Uterus (tissue), 4 donors: Measurements from ENCODE around the gene PMEPA1. TPM values are rescaled to one million over a fixed set of nuclear protein-coding genes. Genes with fewer than 3 reads are reported as not detected.

Source experiments
- DNase-seq, 2 donors: peaks; one replicate each; pipeline ENCODE4 v3.0.0-alpha.2; 2019 to 2020
- H3K27ac ChIP-seq, 2 donors: fragments of 200-600 bp; sonication (generic); 1 replicate in 1 of 2; 2 replicates in 1 of 2; pipeline ENCODE4 v1.5.1; 2016 to 2018
- H3K27me3 ChIP-seq, 2 donors: fragments of 200-600 bp; sonication (generic); one replicate each; pipeline ENCODE4 v1.5.1; 2018 to 2019; ENCODE audit warnings: control low read depth in 1 of 2
- H3K36me3 ChIP-seq, 2 donors: fragments of 200-600 bp; sonication (generic); one replicate each; pipeline ENCODE4 v1.5.1; 2019; ENCODE audit warnings: control low read depth in 1 of 2
- H3K4me1 ChIP-seq, 2 donors: fragments of 200-600 bp; sonication (generic); one replicate each; pipeline ENCODE4 v1.5.1; 2018 to 2019; ENCODE audit warnings: control low read depth in 1 of 2
- H3K4me3 ChIP-seq, 2 donors: fragments of 200-600 bp; sonication (generic); 1 replicate in 1 of 2; 2 replicates in 1 of 2; pipeline ENCODE4 v1.5.1; 2018 to 2019; ENCODE audit warnings: mild to moderate bottlenecking in 1 of 2
- H3K9me3 ChIP-seq, 2 donors: fragments of 200-600 bp; sonication (generic); one replicate each; pipeline ENCODE4 v1.5.1; 2019; ENCODE audit warnings: control low read depth in 1 of 2
- POLR2A ChIP-seq, 2 donors: fragments of 450-650 bp; IDR thresholded peaks; one replicate each; pipeline ENCODE4 v1.6.1; 2016; ENCODE audit warnings: antibody characterized with exemption in 2 of 2, mild to moderate bottlenecking in 1 of 2, moderate library complexity in 1 of 2
- intact Hi-C: fragments of 100-400 bp; cut with DNase I; formaldehyde crosslinking; loops from one replicate; pipeline ENCODE4 v1.15.1; 2023; ENCODE audit warnings: low total_unique reads
- total RNA-seq, 4 donors: library from RNA; depleted of rRNA in 3 of 4; stranded (reverse); fragments of >200 nt in 3 of 4; gene quantifications; one replicate each; pipeline versions ENCODE4 v1.1.0 to v1.2.4, GENCODE V29; 2014 to 2023
- TF ChIP-seq, protein P1 (sequence below), 4 experiments: fragments of 200-600 bp in 2 of 4; fragments of 450-650 bp in 2 of 4; sonication (generic) in 2 of 4; IDR thresholded peaks; one replicate each; pipeline ENCODE4 v1.5.1; 2016 to 2019; ENCODE audit warnings: antibody characterized with exemption in 4 of 4, mild to moderate bottlenecking in 2 of 4, moderate library complexity in 1 of 4
- donor health status: DM: yes; HTN: yes; CAD: no.

PMEPA1 gene
- total RNA-seq, 4 donors from 2014 or later: 5.6 to 51.9 (median 33.5) TPM

DNA sequence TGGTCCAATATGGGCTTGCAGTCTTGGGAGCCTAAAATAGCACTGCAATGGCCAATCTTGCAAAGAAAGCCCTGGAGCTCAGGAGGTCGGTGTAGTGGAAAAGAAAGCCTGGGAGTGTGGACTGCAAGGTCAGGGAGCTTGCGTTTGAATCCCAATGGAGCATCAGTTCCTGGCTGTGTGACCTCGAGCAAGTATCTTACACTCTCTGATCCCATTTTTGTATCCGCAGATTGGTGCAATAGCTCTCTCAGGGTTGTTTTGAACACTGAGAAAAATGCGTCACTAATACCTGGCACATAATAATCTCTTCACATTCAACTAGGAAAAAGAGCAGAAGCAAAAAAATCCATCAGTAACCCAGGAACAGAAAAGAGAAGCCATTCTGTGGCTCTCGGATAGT, 7.3 kb downstream of the PMEPA1 start:
- no peaks in the 10 kb centered on the region for H3K9me3 ChIP-seq
- no peaks in the 10 kb centered on the region for H3K36me3 ChIP-seq
- no peak overlapping the region for H3K4me3 ChIP-seq
- DNase-seq: no peak
- intact Hi-C loops: no loop called here
- H3K4me1 ChIP-seq: peaks cover 0 to 4% of the 10 kb centered on the region in 2 donors
- H3K27me3 ChIP-seq: no peaks in the 10 kb centered on the region
- TF ChIP-seq, protein P1, sequence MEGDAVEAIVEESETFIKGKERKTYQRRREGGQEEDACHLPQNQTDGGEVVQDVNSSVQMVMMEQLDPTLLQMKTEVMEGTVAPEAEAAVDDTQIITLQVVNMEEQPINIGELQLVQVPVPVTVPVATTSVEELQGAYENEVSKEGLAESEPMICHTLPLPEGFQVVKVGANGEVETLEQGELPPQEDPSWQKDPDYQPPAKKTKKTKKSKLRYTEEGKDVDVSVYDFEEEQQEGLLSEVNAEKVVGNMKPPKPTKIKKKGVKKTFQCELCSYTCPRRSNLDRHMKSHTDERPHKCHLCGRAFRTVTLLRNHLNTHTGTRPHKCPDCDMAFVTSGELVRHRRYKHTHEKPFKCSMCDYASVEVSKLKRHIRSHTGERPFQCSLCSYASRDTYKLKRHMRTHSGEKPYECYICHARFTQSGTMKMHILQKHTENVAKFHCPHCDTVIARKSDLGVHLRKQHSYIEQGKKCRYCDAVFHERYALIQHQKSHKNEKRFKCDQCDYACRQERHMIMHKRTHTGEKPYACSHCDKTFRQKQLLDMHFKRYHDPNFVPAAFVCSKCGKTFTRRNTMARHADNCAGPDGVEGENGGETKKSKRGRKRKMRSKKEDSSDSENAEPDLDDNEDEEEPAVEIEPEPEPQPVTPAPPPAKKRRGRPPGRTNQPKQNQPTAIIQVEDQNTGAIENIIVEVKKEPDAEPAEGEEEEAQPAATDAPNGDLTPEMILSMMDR (IDR thresholded peaks at IDR 0.05): no peak
- TF ChIP-seq POLR2A (IDR thresholded peaks at IDR 0.05): no peak
- no peak overlapping the region for H3K27ac ChIP-seq

GRCh38 chr20:57702091-57702490, 7.7 kb downstream of the PMEPA1 start:
- intact Hi-C loops: no loop called here
- Histone ChIP-seq H3K4me1 (peaks cover 0 to 4% of the 10 kb centered on the region in 2 donors), H3K36me3 (no peaks in the 10 kb centered on the region), H3K27me3 (no peaks in the 10 kb centered on the region), H3K27ac (no peak overlapping the region), H3K4me3 (no peak overlapping the region), H3K9me3 (no peaks in the 10 kb centered on the region)
- DNase-seq: no peak
- TF ChIP-seq, protein P1 (IDR thresholded peaks at IDR 0.05): no peak
- TF ChIP-seq POLR2A (IDR thresholded peaks at IDR 0.05): no peak

DNA sequence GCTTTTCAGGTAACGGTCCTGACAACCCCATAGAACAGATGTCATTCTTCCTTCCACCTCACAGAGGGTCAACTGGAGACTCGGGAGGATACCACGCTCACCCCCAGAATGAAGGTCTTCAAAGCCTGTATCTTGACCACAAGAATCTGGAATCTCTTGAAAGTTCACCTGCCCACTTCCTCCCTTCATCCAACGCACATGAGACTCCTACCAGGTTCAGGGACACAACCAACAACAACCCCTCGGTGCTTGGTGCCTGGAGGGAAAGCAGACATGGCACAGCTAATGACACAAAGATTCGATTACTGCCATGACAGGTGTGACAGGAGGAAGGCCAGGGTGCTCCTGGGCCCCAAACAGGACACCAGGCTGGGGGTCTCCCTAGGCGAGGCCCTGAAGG, 8.2 kb downstream of the PMEPA1 start:
- intact Hi-C loops: no loop called here
- TF ChIP-seq POLR2A (IDR thresholded peaks at IDR 0.05): no peak
- TF ChIP-seq, protein P1 (IDR thresholded peaks at IDR 0.05): no peak
- no peak overlapping the region for H3K27ac ChIP-seq
- H3K27me3 ChIP-seq: no peaks in the 10 kb centered on the region
- no peaks in the 10 kb centered on the region for H3K9me3 ChIP-seq
- no peaks in the 10 kb centered on the region for H3K36me3 ChIP-seq
- peaks cover 0 to 4% of the 10 kb centered on the region in 2 donors for H3K4me1 ChIP-seq
- no peak overlapping the region for H3K4me3 ChIP-seq
- no peak for DNase-seq

GRCh38 chr20:57701090-57701489, 8.7 kb downstream of the PMEPA1 start:
- no peak for TF ChIP-seq POLR2A (IDR thresholded peaks at IDR 0.05)
- TF ChIP-seq, protein P1 (IDR thresholded peaks at IDR 0.05): no peak
- intact Hi-C loops: no loop called here
- Histone ChIP-seq H3K9me3 (no peaks in the 10 kb centered on the region), H3K4me3 (no peak overlapping the region), H3K4me1 (no peaks in the 10 kb centered on the region), H3K27me3 (no peaks in the 10 kb centered on the region), H3K36me3 (no peaks in the 10 kb centered on the region), H3K27ac (no peak overlapping the region)
- no peak for DNase-seq

DNA sequence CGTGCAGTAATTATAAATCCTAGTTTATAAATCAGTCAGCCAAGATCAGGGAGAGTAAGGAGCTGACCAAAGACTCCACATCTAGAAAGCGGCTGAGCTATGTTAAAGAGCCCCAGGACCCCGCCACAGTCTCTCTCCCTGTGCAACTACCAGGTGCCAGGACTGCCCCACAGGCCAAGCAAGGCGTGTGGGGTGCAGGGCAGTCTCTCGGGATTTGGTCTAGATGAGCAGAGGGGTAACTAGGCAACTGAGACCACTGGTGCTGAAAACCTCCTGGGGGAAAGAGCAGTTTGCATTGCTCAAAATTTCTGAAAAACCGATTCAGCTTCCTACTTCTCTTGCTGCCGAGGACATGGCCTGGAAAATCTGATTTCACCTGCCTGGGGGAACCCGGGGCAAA, 10.4 kb downstream of the PMEPA1 start:
- TF ChIP-seq POLR2A (IDR thresholded peaks at IDR 0.05): no peak
- TF ChIP-seq, protein P1 (IDR thresholded peaks at IDR 0.05): no peak
- H3K27ac ChIP-seq: no peak overlapping the region
- no peaks in the 10 kb centered on the region for H3K9me3 ChIP-seq
- no peaks in the 10 kb centered on the region for H3K4me1 ChIP-seq
- no peak overlapping the region for H3K4me3 ChIP-seq
- no peaks in the 10 kb centered on the region for H3K27me3 ChIP-seq
- H3K36me3 ChIP-seq: no peaks in the 10 kb centered on the region
- intact Hi-C loops: no loop called here
- no peak for DNase-seq
